Stomach smooth muscle (tissue), 2 donors: ENCODE measurements around the gene NR6A1.

Source experiments
- H3K27ac ChIP-seq: one replicate; pipeline ENCODE4 v1.7.0; 2013; ENCODE audit warnings: mild to moderate bottlenecking, low read length, inconsistent platforms
- H3K27me3 ChIP-seq, 2 donors: one replicate each; pipeline ENCODE4 v1.7.0; 2013; ENCODE audit warnings: low read length in 2 of 2; ENCODE audit not compliant: insufficient read depth in 2 of 2, control insufficient read depth in 1 of 2
- H3K36me3 ChIP-seq, 2 donors: one replicate each; pipeline ENCODE4 v1.7.0; 2013; ENCODE audit warnings: low read length in 2 of 2; ENCODE audit not compliant: control insufficient read depth in 2 of 2, insufficient read depth in 2 of 2
- H3K4me1 ChIP-seq: one replicate; pipeline ENCODE4 v1.7.0; 2013; ENCODE audit warnings: low read length; ENCODE audit not compliant: control insufficient read depth, insufficient read depth
- H3K4me3 ChIP-seq, 2 donors: one replicate each; pipeline ENCODE4 v1.7.0; 2013; ENCODE audit warnings: low read length in 2 of 2
- H3K9ac ChIP-seq, 2 donors: one replicate each; pipeline ENCODE4 v1.7.0; 2013; ENCODE audit warnings: low read length in 2 of 2, mild to moderate bottlenecking in 1 of 2
- H3K9me3 ChIP-seq, 2 donors: one replicate each; pipeline ENCODE4 v1.7.0; 2013; ENCODE audit warnings: low read length in 2 of 2; ENCODE audit not compliant: control insufficient read depth in 2 of 2
- donor health status: healthy.
- donor health status: Pancreatic carcinoma.

The NR6A1 gene

DNA sequence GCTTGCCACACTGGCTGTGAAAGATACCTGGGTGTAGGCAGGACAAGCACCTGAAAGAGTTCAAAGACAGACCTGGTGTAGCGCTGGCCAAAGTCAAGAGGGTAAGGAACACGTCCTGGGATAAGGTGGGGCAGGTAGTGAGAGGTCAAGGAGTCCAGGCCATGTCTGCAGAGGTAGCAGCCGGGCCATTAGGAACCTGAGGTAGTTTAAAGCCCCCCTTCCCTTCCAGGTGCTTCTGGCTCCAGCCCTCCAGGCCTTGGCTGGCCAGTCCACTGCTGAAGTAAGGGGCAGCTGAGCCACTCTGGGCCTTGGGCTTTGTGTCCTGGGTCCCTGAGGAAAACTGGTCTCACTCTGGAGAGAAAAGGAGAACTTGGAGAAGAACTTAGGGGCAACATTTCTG, 250.0 kb downstream of the NR6A1 start:
- H3K4me3 ChIP-seq: no peak overlapping the region
- no peaks in the 10 kb centered on the region for H3K27me3 ChIP-seq
- no peaks in the 10 kb centered on the region for H3K4me1 ChIP-seq
- no peak overlapping the region for H3K27ac ChIP-seq
- H3K9me3 ChIP-seq: no peaks in the 10 kb centered on the region
- H3K36me3 ChIP-seq: no peaks in the 10 kb centered on the region
- H3K9ac ChIP-seq: no peak overlapping the region

DNA sequence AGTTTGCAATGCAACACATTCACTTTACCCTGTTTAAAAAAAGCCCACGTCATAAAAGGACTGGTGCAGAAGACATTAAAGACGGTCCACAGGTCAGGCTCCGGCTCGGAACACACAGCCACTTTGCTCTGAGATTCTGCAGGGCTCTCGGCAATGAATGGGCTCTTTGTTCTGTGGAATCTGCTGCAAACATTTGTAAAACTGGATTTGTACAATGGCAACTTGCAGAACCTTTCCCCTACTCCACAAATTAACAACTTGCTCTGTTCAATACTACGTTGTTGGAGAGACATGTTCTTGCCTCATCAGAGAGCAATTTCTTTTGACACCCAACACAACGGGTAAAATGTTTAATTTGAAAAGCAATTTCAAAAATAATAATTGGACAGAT, 250.9 kb downstream of the NR6A1 start:
- no peaks in the 10 kb centered on the region for H3K27me3 ChIP-seq
- no peak overlapping the region for H3K27ac ChIP-seq
- H3K36me3 ChIP-seq: no peaks in the 10 kb centered on the region
- no peak overlapping the region for H3K9ac ChIP-seq
- no peak overlapping the region for H3K4me3 ChIP-seq
- H3K4me1 ChIP-seq: no peaks in the 10 kb centered on the region
- no peaks in the 10 kb centered on the region for H3K9me3 ChIP-seq

DNA sequence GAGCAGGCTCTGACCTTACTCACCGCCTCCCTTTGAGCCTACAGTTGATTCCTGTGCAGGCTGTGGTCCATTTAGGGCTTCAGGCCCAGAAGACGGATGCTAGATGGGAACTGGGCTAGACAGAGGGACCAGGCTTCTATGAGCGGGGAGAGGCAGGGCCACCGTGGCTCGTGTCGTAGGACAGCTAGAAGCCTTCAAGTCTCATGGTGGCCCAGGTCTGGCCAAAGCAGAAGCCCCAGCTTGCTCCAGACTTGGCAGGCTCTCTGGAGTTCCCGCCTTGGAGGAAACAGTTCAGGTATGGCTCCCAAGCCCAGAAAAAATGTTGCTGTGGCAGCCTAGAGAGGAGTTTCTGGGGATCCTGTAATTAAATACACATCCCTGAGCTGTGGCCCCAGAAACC, 253.0 kb downstream of the NR6A1 start:
- Histone ChIP-seq H3K9ac (no peak overlapping the region), H3K36me3 (no peaks in the 10 kb centered on the region), H3K4me3 (no peak overlapping the region), H3K27ac (no peak overlapping the region), H3K27me3 (peaks cover 0 to 2% of the 10 kb centered on the region in 2 donors), H3K9me3 (no peaks in the 10 kb centered on the region), H3K4me1 (no peaks in the 10 kb centered on the region)

DNA sequence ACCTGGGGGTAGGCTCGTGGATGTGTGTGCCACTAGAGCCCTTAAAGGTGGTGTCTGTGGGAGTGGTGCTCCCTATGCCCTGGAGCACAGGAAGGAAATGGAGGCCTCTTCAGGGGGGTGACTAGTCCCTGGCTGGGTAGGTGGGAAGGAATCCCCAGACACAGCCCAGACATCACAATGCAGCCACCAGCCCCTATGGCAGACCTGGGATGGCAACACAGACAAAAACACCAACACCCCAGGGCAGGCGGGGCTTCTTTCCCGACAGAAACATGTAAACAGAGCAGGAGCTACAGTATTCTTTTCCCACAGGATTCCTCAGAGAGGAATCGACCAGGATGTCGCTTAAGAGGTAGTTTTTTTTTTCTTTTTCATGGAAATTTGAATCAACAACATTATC, 253.5 kb downstream of the NR6A1 start:
- Histone ChIP-seq H3K27me3 (peaks cover 2% of the 10 kb centered on the region in 2 donors), H3K27ac (no peak overlapping the region), H3K9ac (no peak overlapping the region), H3K4me3 (no peak overlapping the region), H3K4me1 (no peaks in the 10 kb centered on the region), H3K9me3 (no peaks in the 10 kb centered on the region), H3K36me3 (no peaks in the 10 kb centered on the region)

DNA sequence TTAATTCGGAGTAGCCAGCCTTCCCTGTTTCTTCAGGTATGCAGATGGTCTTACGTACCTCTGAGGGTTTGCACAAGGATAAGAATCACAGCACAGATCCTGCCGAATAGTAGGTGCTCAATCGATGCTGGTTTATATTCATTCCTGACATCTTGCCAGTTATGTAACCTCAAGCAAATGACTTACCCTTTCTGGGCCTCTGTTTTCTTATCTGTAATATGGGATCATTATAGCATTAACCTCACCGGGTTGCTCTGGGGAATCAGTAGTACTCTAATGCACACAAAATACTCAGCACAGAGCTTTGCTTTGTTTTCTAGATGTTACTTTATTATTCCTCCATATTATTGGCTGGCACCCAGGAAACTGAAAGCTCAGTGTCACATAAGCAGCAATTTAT, 256.2 kb downstream of the NR6A1 start:
- H3K4me1 ChIP-seq: no peaks in the 10 kb centered on the region
- H3K9me3 ChIP-seq: no peaks in the 10 kb centered on the region
- no peaks in the 10 kb centered on the region for H3K36me3 ChIP-seq
- peaks cover 3 to 4% of the 10 kb centered on the region in 2 donors for H3K27me3 ChIP-seq
- H3K4me3 ChIP-seq: no peak overlapping the region
- H3K9ac ChIP-seq: no peak overlapping the region
- no peak overlapping the region for H3K27ac ChIP-seq

DNA sequence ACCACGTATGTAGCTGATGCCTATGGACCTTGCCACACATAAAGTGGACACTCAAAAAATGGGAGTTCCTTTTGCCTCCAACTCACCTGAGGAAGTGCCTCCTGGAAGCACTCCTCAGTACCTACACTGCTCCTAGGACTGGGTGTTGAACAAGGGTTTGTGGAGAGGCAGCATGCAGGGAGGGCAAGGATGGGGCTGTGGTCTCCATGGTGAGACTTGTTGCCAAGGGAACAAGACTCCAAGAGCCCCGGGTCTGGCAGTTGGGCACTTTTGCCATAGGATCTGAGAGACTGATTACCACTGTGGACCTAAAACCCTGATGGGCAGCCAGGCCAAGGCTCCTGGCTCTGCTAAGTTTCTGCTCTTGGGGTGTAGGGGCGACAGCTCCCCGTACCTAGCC, 257.0 kb downstream of the NR6A1 start:
- Histone ChIP-seq H3K9me3 (no peaks in the 10 kb centered on the region), H3K4me1 (no peaks in the 10 kb centered on the region), H3K4me3 (no peak overlapping the region), H3K27ac (no peak overlapping the region), H3K27me3 (peaks cover 3 to 4% of the 10 kb centered on the region in 2 donors), H3K9ac (no peak overlapping the region), H3K36me3 (no peaks in the 10 kb centered on the region)

DNA sequence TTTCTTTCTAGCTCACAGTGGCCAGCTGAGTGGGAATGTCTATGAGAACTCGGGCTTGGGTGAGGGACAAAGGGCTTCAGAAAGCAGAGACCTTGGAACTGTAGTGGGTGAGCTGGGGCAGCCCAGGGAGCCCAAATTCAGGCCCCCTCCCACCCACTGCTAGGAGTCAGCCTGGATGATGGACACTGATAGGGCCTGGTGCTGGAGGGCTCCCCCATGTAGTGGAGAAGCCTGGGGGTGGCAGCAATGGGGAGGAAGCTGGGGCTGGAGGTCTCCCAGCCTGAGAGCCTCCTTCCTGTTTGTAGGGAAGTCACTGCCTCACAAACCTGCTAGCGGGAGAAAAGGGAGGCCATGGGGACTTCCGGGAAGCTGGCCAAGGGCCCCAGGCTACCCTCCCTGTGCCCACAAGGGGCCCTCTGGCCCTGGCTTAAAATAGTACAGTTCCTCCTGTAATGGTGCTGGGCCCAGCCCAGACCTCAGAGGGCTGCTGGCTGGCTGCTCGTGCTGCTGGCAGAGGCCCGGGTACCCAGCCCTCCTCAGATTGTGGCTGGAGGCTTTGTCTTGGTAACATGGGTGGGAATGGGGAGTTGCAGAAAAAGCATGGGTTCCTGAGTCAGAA, 257.6 kb downstream of the NR6A1 start:
- H3K27me3 ChIP-seq: peaks cover 3 to 4% of the 10 kb centered on the region in 2 donors

DNA sequence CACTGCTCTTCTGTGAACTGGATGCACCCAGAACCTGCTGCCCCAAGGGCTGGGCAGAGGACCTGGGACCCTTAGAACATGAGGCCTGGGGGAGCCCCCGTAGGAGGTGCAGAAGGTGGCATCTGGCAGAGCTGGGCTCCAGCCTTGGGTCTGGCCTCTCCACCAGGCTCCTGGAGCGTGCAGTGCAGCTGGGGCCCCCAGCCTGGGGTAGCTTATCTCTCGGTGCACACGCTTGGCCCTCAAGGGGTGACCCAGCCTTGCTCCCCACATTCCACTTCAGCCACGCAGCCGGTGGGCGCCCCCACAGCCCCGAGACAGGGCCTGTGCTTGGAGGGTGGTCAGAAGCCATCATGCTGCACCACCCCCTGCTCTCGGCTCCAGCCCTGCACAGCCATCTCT, 258.3 kb downstream of the NR6A1 start:
- Histone ChIP-seq H3K27ac (no peak overlapping the region), H3K4me3 (no peak overlapping the region), H3K36me3 (no peaks in the 10 kb centered on the region), H3K9me3 (no peaks in the 10 kb centered on the region), H3K27me3 (peaks cover 3 to 4% of the 10 kb centered on the region in 2 donors), H3K4me1 (no peaks in the 10 kb centered on the region), H3K9ac (no peak overlapping the region)

More for the DNA sequence above, 257.6 kb downstream of the NR6A1 start:
- H3K4me1 ChIP-seq: no peaks in the 10 kb centered on the region
- H3K9me3 ChIP-seq: no peaks in the 10 kb centered on the region
- H3K27ac ChIP-seq: no peak overlapping the region
- H3K9ac ChIP-seq: no peak overlapping the region
- no peak overlapping the region for H3K4me3 ChIP-seq
- H3K36me3 ChIP-seq: no peaks in the 10 kb centered on the region

DNA sequence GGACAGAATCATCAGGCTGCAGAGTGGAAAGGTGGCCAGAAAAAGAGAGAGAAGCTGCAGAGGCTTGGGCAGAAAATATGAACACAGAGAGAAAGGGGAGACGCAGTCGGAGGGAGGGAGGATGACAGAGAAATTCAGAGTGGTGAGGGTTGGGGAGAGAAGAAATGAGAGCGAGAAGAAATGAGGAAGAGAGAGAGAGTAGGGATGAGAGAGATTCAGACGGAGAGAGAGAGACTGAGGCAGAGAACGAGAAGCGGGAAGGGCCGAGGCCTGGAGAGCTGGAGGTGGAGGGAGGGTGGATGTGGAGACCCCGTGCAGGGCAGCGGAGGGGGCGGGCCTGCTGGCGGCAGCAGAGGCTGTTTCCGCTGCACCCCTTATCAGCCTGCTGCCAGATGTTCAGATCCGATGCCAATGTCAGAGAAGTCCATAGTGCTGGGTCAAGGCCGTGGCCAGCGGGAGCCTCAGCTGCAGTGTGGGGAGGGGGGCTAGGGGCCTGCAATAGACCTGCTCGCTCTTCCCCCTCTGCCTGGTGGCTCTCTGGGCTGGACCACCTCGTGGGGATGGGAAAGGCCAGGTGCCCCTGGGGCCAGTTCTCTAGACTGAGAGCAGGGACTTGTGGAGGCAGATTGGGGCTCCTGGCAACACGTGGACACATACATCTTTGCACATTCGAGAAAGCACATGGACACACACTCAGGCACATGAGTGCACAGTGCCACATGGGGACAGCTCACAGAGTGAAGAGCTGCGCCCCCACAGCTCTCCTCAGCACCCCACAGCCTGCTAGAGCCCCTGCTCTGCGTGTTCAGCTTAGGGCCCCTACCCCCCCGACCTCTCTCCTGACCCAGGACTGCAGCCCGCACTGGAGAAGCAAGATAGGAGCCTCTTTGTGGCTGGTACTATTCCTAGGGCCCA, 259.0 kb downstream of the NR6A1 start:
- H3K9ac ChIP-seq: no peak overlapping the region
- no peaks in the 10 kb centered on the region for H3K9me3 ChIP-seq
- no peaks in the 10 kb centered on the region for H3K4me1 ChIP-seq
- no peaks in the 10 kb centered on the region for H3K36me3 ChIP-seq
- H3K4me3 ChIP-seq: no peak overlapping the region
- H3K27me3 ChIP-seq: peaks cover 3 to 4% of the 10 kb centered on the region in 2 donors
- no peak overlapping the region for H3K27ac ChIP-seq

DNA sequence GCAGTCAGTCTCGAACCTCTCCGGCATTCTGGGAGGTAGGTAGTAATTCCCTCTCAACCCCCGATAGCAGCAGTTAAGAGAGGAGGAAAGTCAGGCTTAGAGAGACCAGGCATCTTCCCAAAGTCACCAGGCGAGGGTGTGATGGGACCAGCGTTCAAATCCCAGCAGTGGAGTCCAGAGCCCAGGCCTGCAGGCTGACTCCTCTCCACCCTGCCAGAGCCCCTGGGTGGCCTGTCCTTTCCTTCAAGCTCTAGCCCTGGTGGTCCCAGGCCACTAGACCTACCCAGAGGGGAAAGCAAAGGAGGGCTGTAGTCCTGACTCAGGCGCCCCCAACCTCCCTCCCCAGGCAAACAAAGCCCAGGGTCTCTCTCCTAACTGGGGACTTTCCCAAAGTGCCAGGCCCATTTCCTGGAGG, 259.7 kb downstream of the NR6A1 start:
- Histone ChIP-seq H3K4me1 (no peaks in the 10 kb centered on the region), H3K9ac (no peak overlapping the region), H3K9me3 (no peaks in the 10 kb centered on the region), H3K36me3 (no peaks in the 10 kb centered on the region), H3K4me3 (no peak overlapping the region), H3K27me3 (peaks cover 3 to 7% of the 10 kb centered on the region in 2 donors), H3K27ac (no peak overlapping the region)
